NCI-H748 (cell line): Measurements from ENCODE around the gene ZNF276.
"Not testable (repeated sequence)": the region's sequence is repeated elsewhere in the genome, so short reads cannot be mapped to it uniquely, and the experiment has no call there.

ENCODE experiments used
- DNase-seq: peaks from one replicate; lab custom pipeline; 2025; ENCODE audit not compliant: unreplicated experiment; lab: John Stamatoyannopoulos, UW

ZNF276 gene

GRCh38 chr16:89695875-89696669, 25.3 kb upstream of the ZNF276 start:
- DNase-seq, result no peak

DNA sequence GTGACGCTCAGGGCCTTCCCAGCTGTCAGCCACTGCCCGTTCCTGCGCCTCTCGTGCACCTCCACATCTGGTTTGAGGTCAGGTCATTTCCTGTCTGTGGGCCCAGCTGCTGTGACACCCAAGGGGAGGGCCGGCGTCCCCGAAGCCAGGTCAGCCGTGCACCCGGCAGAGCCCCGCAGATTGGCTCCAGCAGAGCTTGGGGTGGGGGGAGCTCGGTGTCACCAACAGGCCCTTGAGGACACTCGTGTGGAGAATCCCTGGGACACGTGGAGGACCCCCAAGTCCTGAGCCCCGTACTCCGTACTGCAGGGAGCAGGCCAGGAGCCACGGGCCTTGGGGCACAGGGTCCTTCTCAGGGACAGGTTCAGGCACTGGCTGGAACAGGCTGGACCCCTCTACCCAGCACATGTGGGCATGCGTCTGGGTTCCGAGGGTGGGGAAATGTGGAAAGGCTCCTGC, 24.6 kb upstream of the ZNF276 start:
- no peak for DNase-seq

DNA sequence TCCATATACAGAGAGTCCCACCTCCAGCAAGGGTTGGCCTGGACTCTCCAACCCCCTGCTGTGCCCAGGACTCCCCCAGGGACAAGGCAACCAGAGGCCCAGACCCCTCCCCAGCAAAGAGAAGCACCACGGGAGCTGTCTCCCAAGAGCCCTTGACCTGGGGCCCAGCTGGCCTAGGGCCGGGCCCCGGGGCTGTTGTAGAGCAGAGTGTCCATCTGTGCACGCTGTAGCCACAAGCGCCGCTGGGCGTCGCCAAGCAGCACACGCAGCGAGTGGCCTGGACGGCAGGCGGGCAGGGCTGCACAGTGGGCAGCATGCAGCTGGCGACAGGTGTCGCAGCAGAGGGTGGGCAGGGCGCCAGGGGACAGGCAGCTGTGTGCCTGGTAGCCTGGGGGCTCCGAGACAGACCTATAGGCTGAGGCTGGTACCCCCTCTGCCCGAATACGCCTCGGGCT, 24.1 kb upstream of the ZNF276 start:
- DNase-seq, result peak; percentile 62

DNA sequence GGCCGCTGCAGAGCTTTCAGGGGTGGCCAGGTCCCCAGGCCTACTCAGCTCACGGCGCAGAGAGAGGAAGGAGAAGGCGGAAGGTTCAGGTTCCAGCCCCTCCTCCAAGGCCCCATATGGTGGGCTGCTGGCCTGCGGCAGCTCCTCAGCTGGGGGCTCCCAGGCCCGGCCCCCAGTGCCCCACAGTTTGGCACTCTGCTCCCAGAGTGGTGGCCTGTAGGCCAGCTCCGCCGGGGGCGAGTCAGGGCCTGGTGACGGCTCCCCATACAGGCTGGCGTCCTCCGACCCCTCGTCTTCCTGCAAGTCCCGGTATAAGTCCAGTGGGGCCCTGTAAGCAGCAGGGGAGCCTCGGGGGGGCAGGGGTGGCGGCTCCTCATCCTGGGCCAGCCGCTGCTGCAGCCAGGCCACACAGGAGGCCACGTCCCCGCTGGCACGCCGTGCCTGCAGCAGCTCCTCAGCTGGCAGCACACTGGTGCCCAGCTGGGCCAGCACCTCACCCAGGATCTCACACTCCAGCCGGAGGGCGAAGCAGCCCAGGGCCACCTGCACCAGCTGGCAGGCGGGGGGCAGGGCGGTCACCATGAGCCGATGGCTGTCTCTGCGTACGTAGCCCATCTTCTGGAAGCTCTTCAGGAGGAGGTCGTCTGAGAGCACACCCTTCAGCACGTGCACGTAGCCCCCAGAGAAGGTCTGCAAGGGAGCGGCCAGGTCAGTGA, 23.6 kb upstream of the ZNF276 start:
- DNase-seq, result no peak

DNA sequence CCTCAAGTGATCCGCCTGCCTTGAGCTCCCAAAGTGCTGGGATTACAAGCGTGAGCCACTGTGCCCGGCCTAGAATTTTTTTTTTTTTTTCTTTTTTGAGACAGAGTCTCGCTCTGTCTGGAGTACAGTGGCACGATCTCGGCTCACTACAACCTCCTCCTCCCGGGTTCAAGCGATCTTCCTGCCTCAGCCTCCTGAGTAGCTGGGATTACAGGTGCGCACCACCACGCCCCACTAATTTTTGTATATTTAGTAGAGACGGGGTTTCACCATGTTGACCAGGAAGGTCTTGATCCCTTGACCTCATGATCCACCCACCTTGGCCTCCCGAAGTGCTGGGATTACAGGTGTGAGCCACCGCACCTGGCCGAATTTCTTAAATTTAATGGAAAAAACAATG, 22.6 kb upstream of the ZNF276 start:
- DNase-seq, result not testable (repeated sequence)

- DNase-seq, result not testable (repeated sequence)
Observed at GRCh38 chr16:89699629-89700099, 21.7 kb upstream of the ZNF276 start.

- peak; percentile 99 for DNase-seq
Observed at GRCh38 chr16:89700100-89700648, 21.2 kb upstream of the ZNF276 start.

- peak; percentile 79 for DNase-seq
Observed at GRCh38 chr16:89700649-89701424, 20.5 kb upstream of the ZNF276 start.

- DNase-seq, result peak; percentile 94
Observed at GRCh38 chr16:89701425-89702406, 19.6 kb upstream of the ZNF276 start, which contains the start of gene SPATA2L. Gene SPATA2L (minus strand): TSS chr16:89701705. CDS start chr16:89701232, 473 bp downstream.

DNA sequence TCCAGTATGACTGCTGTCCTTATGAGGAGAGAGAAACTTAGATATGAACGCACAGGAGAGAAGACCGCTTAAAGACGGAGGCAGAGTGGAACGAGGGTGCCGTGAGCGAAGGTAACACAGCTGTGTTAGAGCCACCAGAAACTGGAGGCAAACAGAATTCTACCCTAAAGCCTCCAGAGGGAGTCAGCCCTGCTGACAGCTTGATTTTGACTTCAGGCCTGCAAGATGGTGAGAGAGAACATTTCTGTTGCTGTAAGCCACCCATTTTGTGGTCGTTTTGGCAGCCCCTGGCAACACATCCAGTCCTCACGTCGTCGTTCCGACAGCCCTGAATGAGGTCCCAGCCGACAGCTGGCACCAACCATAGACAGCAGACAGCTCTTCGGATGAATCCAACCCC, 17.1 kb upstream of the ZNF276 start:
- no peak for DNase-seq

DNA sequence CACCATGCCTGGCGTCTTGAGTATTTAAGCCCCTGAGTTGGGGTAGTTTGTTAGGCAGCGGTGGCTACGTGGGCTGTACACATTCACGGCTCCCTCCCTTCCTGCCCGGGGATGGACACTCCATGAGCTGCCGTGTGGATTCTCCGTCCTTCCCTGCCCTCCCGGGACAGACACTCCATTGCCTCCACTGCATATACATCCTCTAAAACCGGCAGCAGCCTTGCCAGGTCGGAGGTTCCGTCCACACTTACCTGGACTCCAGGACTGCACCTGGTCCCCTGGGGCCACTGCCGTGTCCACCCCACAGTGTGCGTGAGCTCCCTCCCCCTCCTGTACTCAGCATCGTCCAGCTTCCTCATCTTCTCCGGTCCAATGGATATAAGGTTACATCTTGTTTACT, 16.3 kb upstream of the ZNF276 start:
- no peak for DNase-seq

- no peak for DNase-seq
Observed at GRCh38 chr16:89706518-89707260, 14.6 kb upstream of the ZNF276 start.

GRCh38 chr16:89707695-89708094, 13.6 kb upstream of the ZNF276 start:
- DNase-seq, result no peak

DNA sequence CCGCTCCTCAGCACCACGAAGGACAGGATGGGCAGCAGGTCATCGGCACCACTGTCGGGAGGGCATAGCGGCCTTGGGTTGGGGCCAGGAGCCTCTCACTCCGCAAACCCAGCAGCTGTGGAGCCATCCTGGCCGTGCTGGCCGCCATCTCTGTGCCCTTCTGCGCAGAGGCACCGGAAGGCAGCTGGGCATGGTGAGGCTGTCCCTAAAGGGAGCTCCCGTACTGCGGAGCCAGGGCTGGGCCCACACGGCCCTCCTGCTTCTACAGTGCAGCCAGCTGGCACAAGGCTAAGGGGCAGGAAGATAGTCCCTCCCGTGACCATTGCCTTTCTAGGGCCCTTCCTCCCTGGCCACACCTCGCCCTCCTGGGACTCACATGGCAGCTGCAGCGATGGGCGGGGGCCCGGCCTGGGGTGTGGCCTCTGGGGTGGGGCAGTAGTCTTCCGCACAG, 12.8 kb upstream of the ZNF276 start:
- no peak for DNase-seq

- DNase-seq, result no peak
Observed at GRCh38 chr16:89709166-89709565, 12.2 kb upstream of the ZNF276 start.

- DNase-seq, result no peak
Observed at GRCh38 chr16:89709716-89710432, 11.5 kb upstream of the ZNF276 start.

DNA sequence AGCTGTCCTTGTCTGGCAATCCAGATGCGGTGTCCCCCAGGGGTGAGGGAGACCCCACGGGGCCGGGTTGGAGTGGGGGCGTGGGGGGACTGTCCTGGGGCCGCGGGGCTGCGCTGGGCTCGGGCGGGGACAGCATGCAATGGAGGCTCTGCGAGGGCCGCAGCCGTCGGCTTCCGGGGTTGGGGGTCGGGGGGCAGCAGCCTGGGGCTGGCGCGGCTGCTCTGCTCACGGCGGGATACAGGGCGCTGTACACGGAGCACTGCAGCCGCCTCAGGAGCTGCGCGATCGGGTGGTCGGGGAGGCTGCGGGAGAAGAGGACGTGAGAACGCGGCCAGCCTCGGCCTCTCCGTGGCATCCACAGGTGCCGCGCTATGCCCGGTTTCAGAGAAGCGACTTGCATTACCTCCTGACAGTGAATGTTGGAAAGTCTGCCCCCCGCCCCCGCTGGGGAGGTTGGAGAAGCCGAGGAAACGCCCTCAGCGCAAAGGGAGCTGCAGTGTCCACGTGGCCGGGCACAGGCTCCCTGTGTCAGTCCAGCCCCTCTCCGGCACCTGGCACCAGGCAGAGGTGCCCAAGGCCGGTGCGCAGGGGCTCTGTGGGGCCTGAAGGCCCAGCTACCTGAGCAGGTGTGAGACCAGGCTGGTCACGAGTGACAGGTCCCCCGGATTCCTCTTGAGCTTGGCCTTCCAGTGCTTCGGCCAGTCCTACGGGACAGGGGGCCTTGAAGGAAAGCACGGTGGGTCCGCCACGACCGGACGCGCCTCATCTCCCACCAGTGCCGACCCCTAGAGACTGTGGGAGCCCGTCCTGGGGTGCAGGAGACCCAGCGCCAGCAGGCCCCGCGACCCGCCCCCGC, 10.4 kb upstream of the ZNF276 start:
- DNase-seq, result no peak
